ENCODE results near the gene RTTN. TPM values are rescaled to one million over a fixed set of nuclear protein-coding genes. Genes with fewer than 3 reads are reported as not detected.

The RTTN gene
- total and polyA plus RNA-seq, 2 donors (not counting 3 experiments of a cell fraction or from before 2014, with no cell fraction given) = 3.1 to 17.4 TPM

GRCh38 chr18:70229639-70230038, 24.2 kb upstream of the RTTN start:
- intact Hi-C loops (cut with micrococcal nuclease) = no loop called here
- Histone ChIP-seq H3K9me1 (replicated peaks; ENCODE audit: control insufficient read depth, extremely low read depth, insufficient read depth, low read length) (no peaks in the 10 kb centered on the region), H3K4me1 (ENCODE audit: control insufficient read depth, extremely low read depth, insufficient read depth, low read length) (no peaks in the 10 kb centered on the region), H4K20me1 (replicated peaks; ENCODE audit: control insufficient read depth, extremely low read depth, insufficient read depth, low read length) (no peaks in the 10 kb centered on the region), H3K4me2 (ENCODE audit: insufficient read depth, low read length) (no peak overlapping the region), H3K4me3 (replicated peaks in 1 of 3; ENCODE audit: insufficient read depth in 1 of 3, low read depth in 1 of 3, low read length in 3 of 3) (no peak overlapping the region), H3K27me3 (ENCODE audit: control insufficient read depth in 2 of 2, insufficient read depth in 2 of 2, low read length in 2 of 2) (peaks cover 0 to 3% of the 10 kb centered on the region in 2 experiments), H2AFZ (ENCODE audit: low read depth, low read length) (no peak overlapping the region), H3K36me3 (ENCODE audit: control insufficient read depth in 2 of 2, extremely low read depth in 1 of 2, insufficient read depth in 2 of 2, low read length in 2 of 2) (no peaks in the 10 kb centered on the region), H3K27ac (ENCODE audit: insufficient read depth, low read depth, low read length) (no peak overlapping the region), H3K9ac (replicated peaks; ENCODE audit: extremely low read depth, insufficient read depth, low read length) (no peak overlapping the region), H3K79me2 (ENCODE audit: control insufficient read depth, insufficient read depth, low read length) (no peaks in the 10 kb centered on the region), H3K9me3 (replicated peaks; ENCODE audit: control insufficient read depth, insufficient read depth, low read length) (no peaks in the 10 kb centered on the region)
- CTCF ChIA-PET = interaction anchor here (2.4 kb wide), 1 partner anchor 204 kb away, joined by 9 read pairs; no protein-coding TSS in a partner anchor
- FAIRE-seq (no peak), DNase-seq (ENCODE audit: low read depth, low spot score) (no peak)
- TF ChIP-seq GATA2 (IDR thresholded peaks at IDR 0.05; ENCODE audit: insufficient read depth, insufficient read length, low read depth, low read length) = no peak
- no peak for TF ChIP-seq POLR2A (IDR thresholded peaks at IDR 0.05; ENCODE audit: low read depth, low read length)
- TF ChIP-seq FOS (IDR thresholded peaks at IDR 0.05; ENCODE audit: borderline replicate concordance, insufficient read depth, low read length) = no peak
- no peak for TF ChIP-seq EZH2 (IDR thresholded peaks at IDR 0.05; ENCODE audit: borderline replicate concordance, low read depth, low read length, severe bottlenecking)
- no peak for TF ChIP-seq CTCF (IDR thresholded peaks at IDR 0.05; ENCODE audit: extremely low read depth in 1 of 2, insufficient read depth in 1 of 2, low read depth in 1 of 2, low read length in 2 of 2)
- no peak for TF ChIP-seq JUN (IDR thresholded peaks at IDR 0.05; ENCODE audit: borderline replicate concordance, insufficient read depth, insufficient read length, low read depth)
- no peak for TF ChIP-seq MYC (IDR thresholded peaks at IDR 0.05; ENCODE audit: low read depth, low read length)
- TF ChIP-seq POLR2AphosphoS5 (IDR thresholded peaks at IDR 0.05; ENCODE audit: insufficient read depth, low read depth, low read length) = no peak
- TF ChIP-seq MAX (IDR thresholded peaks at IDR 0.05; ENCODE audit: insufficient read depth, insufficient read length) = no peak
- dilution Hi-C loops (cut with MboI; ENCODE audit: extremely low pct_ligation_motif_present, low sequenced_read_pairs) = no loop called here
- BruUV-seq (replicated peaks) = no TSS peak
- POLR2A ChIA-PET = no interaction called here
